Daoy (cell line): Measurements from ENCODE around the gene ARHGAP4. TPM values are rescaled to one million over a fixed set of nuclear protein-coding genes. Genes with fewer than 3 reads are reported as not detected.

ENCODE experiments used
- DNase-seq: peaks from one replicate; pipeline ENCODE4 v3.0.0-alpha.2; 2015; ENCODE audit warnings: low read depth
- total RNA-seq: library from RNA; depleted of rRNA; stranded (reverse); fragments of >200 nt; shearing (Covaris generic); gene quantifications from 2 replicates; pipeline ENCODE4 v1.2.3, GENCODE V29; 2014; rRNA removed

Gene ARHGAP4
- total RNA-seq = 2.2 and 2.6 TPM in 2 replicates

- no peak for DNase-seq
Observed at GRCh38 chrX:153925739-153926551, at the start of gene ARHGAP4. TSS of gene ARHGAP4 (minus strand) at chrX:153926264. CDS start at chrX:153926202, 62 bp downstream.

- no peak for DNase-seq
Observed at GRCh38 chrX:153974726-153975286, 48.7 kb upstream of the ARHGAP4 start.

- DNase-seq = no peak
Observed at GRCh38 chrX:153974003-153974725, 48.1 kb upstream of the ARHGAP4 start.

GRCh38 chrX:153973127-153974002 lies 47.3 kb upstream of the ARHGAP4 start:
- no peak for DNase-seq

GRCh38 chrX:153972368-153973126 lies 46.5 kb upstream of the ARHGAP4 start, which contains the start of gene TMEM187:
TSS of gene TMEM187 (plus strand) at chrX:153972754. CDS start at chrX:153982063, 9,309 bp downstream.
- DNase-seq = peak; percentile 92

GRCh38 chrX:153971450-153972367 lies 45.6 kb upstream of the ARHGAP4 start, which contains the start of gene HCFC1:
TSS of gene HCFC1 (minus strand) at chrX:153971818. CDS start at chrX:153970840, 978 bp downstream.
- DNase-seq = peak; percentile 87

GRCh38 chrX:153971124-153971449 lies 45.0 kb upstream of the ARHGAP4 start:
- peak; percentile 87 for DNase-seq

- DNase-seq = peak; percentile 50
Observed at GRCh38 chrX:153970357-153971123, 44.5 kb upstream of the ARHGAP4 start.

- no peak for DNase-seq
Observed at GRCh38 chrX:153969904-153970356, 43.9 kb upstream of the ARHGAP4 start.

GRCh38 chrX:153969125-153969903 lies 43.2 kb upstream of the ARHGAP4 start:
- no peak for DNase-seq

GRCh38 chrX:153968754-153969124 lies 42.7 kb upstream of the ARHGAP4 start:
- DNase-seq = no peak

- DNase-seq = no peak
Observed at GRCh38 chrX:153968255-153968654, 42.2 kb upstream of the ARHGAP4 start.

- no peak for DNase-seq
Observed at GRCh38 chrX:153967536-153968224, 41.6 kb upstream of the ARHGAP4 start.

- no peak for DNase-seq
Observed at GRCh38 chrX:153966841-153967535, 40.9 kb upstream of the ARHGAP4 start.

GRCh38 chrX:153966283-153966688 lies 40.2 kb upstream of the ARHGAP4 start:
- DNase-seq = no peak

GRCh38 chrX:153965406-153965805 lies 39.3 kb upstream of the ARHGAP4 start:
- DNase-seq = no peak

- DNase-seq = no peak
Observed at GRCh38 chrX:153964105-153964504, 38.0 kb upstream of the ARHGAP4 start.
